Activated naive CD4-positive, alpha-beta T cell treated with anti-CD3 and anti-CD28 coated beads for 36 hours (primary cell): Measurements from ENCODE around the gene PSD4. TPM values are rescaled to one million over a fixed set of nuclear protein-coding genes. Genes with fewer than 3 reads are reported as not detected.
"Not testable (repeated sequence)": the region's sequence is repeated elsewhere in the genome, so short reads cannot be mapped to it uniquely, and the experiment has no call there.

Source experiments
- CTCF ChIA-PET: fragments of 350-600 bp; sonication (Branson Sonifier 250); formaldehyde crosslinking; loops from one replicate; lab custom pipeline; 2021; ENCODE audit warnings: antibody characterized with exemption; lab: Charles Lee
- DNase-seq: peaks from one replicate; pipeline ENCODE4 v3.0.0-alpha.2; 2020
- H3K27ac Mint-ChIP-seq: one replicate; pipeline ENCODE4 v1.8.0; 2021; ENCODE audit warnings: mild to moderate bottlenecking, mixed read lengths
- H3K27me3 Mint-ChIP-seq: one replicate; pipeline ENCODE4 v1.8.0; 2021; ENCODE audit warnings: low read depth, mixed read lengths
- H3K36me3 Mint-ChIP-seq: one replicate; pipeline ENCODE4 v1.8.0; 2021; ENCODE audit warnings: low read depth, mixed read lengths
- H3K4me1 Mint-ChIP-seq: one replicate; pipeline ENCODE4 v1.8.0; 2021; ENCODE audit warnings: low read depth, mixed read lengths
- H3K4me3 Mint-ChIP-seq: one replicate; pipeline ENCODE4 v1.8.0; 2021; ENCODE audit warnings: mild to moderate bottlenecking, moderate library complexity, mixed read lengths
- H3K9me3 Mint-ChIP-seq: one replicate; pipeline ENCODE4 v1.8.0; 2021; ENCODE audit warnings: mixed read lengths
- intact Hi-C: fragments of 100-400 bp; cut with micrococcal nuclease; formaldehyde crosslinking; loops from one replicate; pipeline ENCODE4 v1.15.1; 2023
- total RNA-seq, 2 experiments: library from RNA; stranded (reverse); gene quantifications; one replicate each; pipeline ENCODE4 v1.2.3, GENCODE V29; 2021

The PSD4 gene
- total RNA-seq, 2 experiments from 2014 or later, result 85.9 to 87.4 TPM

- intact Hi-C loops, result no loop called here
- CTCF ChIA-PET, result interaction anchor here (1.2 to 2.0 kb wide), 5 partner anchors 13 to 96 kb away, joined by 4 to 10 read pairs (median 6); partner anchors contain the start of gene PSD4
- Mint-ChIP-seq H3K4me1 (peaks cover 34% of the 10 kb centered on the region), H3K36me3 (peaks cover 6% of the 10 kb centered on the region), H3K27ac (no peak overlapping the region), H3K9me3 (no peaks in the 10 kb centered on the region), H3K4me3 (peak overlapping the region; percentile 14), H3K27me3 (no peaks in the 10 kb centered on the region)
- DNase-seq, result peak; percentile 22
Observed at GRCh38 chr2:113233593-113234550, 60.1 kb downstream of the PSD4 start.

DNA sequence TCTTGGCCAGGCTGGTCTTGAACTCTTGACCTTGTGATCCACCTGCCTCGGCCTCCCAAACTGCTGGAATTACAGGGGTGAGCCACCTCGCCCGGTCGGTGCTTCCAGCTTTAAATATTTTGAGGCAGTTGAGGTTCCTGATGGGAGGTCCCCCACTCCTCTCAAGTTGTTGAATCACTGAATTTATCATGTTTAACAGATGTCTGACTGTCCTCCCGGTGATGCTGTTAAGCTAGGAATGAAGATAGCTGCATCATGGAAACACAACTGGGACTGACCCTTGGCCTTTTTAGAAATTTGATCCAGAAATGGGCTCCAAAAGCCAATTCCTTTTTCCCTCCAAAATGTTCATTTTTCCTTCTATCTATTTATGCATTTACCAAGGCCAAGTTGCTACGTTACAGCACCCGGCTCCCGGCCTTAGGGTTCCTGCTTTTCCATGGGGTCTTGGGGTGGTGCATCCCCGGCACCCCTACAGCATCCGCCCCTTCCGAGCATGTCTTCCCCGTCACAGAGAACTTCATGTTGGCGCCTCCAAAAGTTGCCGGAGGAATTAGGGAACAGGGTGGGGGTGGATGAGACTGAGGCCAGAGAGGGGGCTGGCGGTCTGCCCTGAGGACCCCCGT, 61.1 kb downstream of the PSD4 start:
- H3K4me3 Mint-ChIP-seq, result peak overlapping the region; percentile 88
- peaks cover 6% of the 10 kb centered on the region for H3K36me3 Mint-ChIP-seq
- intact Hi-C loops, result loop anchor here (1.0 kb wide), 1 partner anchor 31 kb away; no protein-coding TSS in a partner anchor
- CTCF ChIA-PET, result interaction anchor here (0.6 to 2.0 kb wide), 9 partner anchors 8 to 136 kb away, joined by 3 to 10 read pairs (median 6); partner anchors contain the start of gene PSD4
- DNase-seq, result no peak
- H3K9me3 Mint-ChIP-seq, result no peaks in the 10 kb centered on the region
- peaks cover 39% of the 10 kb centered on the region for H3K4me1 Mint-ChIP-seq
- peak overlapping the region; percentile 91 for H3K27ac Mint-ChIP-seq
- no peaks in the 10 kb centered on the region for H3K27me3 Mint-ChIP-seq

DNA sequence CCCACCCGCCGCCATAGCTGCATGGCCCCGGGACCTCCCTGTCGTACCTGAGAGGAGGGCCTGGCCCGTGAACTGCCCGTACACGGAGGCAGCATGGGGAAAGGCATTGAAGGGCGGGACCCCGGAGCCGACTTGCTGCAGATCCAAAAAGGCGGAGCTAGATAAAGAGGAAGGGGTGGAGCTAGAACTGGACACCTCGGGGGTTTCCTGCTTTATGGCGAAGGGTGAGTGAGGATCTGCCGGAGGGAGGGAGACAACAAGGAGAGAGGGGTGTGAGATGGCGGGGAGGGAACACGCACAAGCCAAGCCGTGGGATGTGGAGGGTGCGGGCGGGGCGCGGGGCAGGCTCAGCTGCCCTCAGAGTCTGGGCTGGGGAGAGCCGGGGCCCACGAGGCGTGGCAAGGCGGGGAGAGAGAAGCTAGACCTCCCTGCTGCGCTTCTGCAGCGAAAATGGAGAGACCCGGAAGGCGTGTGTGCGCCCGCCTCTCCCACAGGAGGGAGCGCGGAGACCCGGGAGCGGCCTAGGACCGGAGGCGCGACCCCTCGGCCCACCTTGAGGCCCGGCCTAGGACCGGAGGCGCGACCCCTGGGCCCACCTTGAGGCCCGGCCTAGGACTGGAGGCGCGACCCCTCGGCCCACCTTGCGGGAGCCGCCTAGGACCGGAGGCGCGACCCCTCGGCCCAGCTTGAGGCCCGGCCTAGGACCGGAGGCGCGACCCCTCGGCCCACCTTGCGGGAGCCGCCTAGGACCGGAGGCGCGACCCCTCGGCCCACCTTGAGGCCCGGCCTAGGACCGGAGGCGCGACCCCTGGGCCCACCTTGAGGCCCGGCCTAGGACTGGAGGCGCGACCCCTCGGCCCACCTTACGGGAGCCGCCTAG, 61.8 kb downstream of the PSD4 start:
- Mint-ChIP-seq H3K4me3 (peak overlapping the region; percentile 88), H3K27ac (peak overlapping the region; percentile 91), H3K4me1 (peaks cover 40% of the 10 kb centered on the region)
- H3K36me3 Mint-ChIP-seq, H3K9me3 Mint-ChIP-seq, H3K27me3 Mint-ChIP-seq: not testable (repeated sequence)
- CTCF ChIA-PET, result interaction anchor here (0.6 to 2.0 kb wide), 10 partner anchors 8 to 245 kb away, joined by 3 to 10 read pairs (median 4); partner anchors contain the start of gene PSD4
- intact Hi-C loops, result loop anchor here (1.0 kb wide), 1 partner anchor 31 kb away; no protein-coding TSS in a partner anchor
- DNase-seq, result peak; percentile 78

- H3K27ac Mint-ChIP-seq, result peak overlapping the region; percentile 58
- DNase-seq, result no peak
Observed at GRCh38 chr2:113236367-113237159, 62.8 kb downstream of the PSD4 start.

GRCh38 chr2:113237604-113238160, 63.9 kb downstream of the PSD4 start:
- H3K4me3 Mint-ChIP-seq, result no peak overlapping the region

More at GRCh38 chr2:113236367-113237159, 62.8 kb downstream of the PSD4 start:
- Mint-ChIP-seq H3K36me3 (peaks cover 10% of the 10 kb centered on the region), H3K9me3 (no peaks in the 10 kb centered on the region), H3K4me3 (peak overlapping the region; percentile 56), H3K27me3 (no peaks in the 10 kb centered on the region), H3K4me1 (peaks cover 45% of the 10 kb centered on the region)
- intact Hi-C loops, result no loop called here
- CTCF ChIA-PET, result interaction anchor here (0.7 to 1.8 kb wide), 3 partner anchors 27 to 98 kb away, joined by 4 to 6 read pairs (median 4); no protein-coding TSS in a partner anchor

GRCh38 chr2:113238871-113239839, 65.4 kb downstream of the PSD4 start:
- intact Hi-C loops, result no loop called here
- Mint-ChIP-seq H3K9me3 (no peaks in the 10 kb centered on the region), H3K4me3 (no peak overlapping the region), H3K36me3 (peaks cover 13% of the 10 kb centered on the region), H3K4me1 (peaks cover 43% of the 10 kb centered on the region), H3K27me3 (no peaks in the 10 kb centered on the region), H3K27ac (no peak overlapping the region)
- DNase-seq, result no peak
- CTCF ChIA-PET, result interaction anchor here (0.5 to 2.3 kb wide), 9 partner anchors 9 to 602 kb away, joined by 3 to 8 read pairs (median 4); no protein-coding TSS in a partner anchor

More at GRCh38 chr2:113237604-113238160, 63.9 kb downstream of the PSD4 start:
- no peak for DNase-seq
- Mint-ChIP-seq H3K27me3 (no peaks in the 10 kb centered on the region), H3K36me3 (peaks cover 12% of the 10 kb centered on the region), H3K9me3 (no peaks in the 10 kb centered on the region), H3K4me1 (peaks cover 45% of the 10 kb centered on the region), H3K27ac (no peak overlapping the region)
- CTCF ChIA-PET, result interaction anchor here (0.6 to 1.5 kb wide), 7 partner anchors 11 to 448 kb away, joined by 3 to 5 read pairs (median 4); no protein-coding TSS in a partner anchor
- intact Hi-C loops, result no loop called here

GRCh38 chr2:113240150-113240914, 66.6 kb downstream of the PSD4 start:
- intact Hi-C loops, result loop anchor here (2.0 kb wide), 1 partner anchor 66 kb away; no protein-coding TSS in a partner anchor
- peak overlapping the region; percentile 69 for H3K27ac Mint-ChIP-seq
- no peaks in the 10 kb centered on the region for H3K27me3 Mint-ChIP-seq
- no peak for DNase-seq
- peaks cover 37% of the 10 kb centered on the region for H3K4me1 Mint-ChIP-seq
- H3K9me3 Mint-ChIP-seq, result no peaks in the 10 kb centered on the region
- H3K4me3 Mint-ChIP-seq, result no peak overlapping the region
- peaks cover 13% of the 10 kb centered on the region for H3K36me3 Mint-ChIP-seq
- CTCF ChIA-PET, result interaction anchor here (0.6 to 2.3 kb wide), 9 partner anchors 8 to 160 kb away, joined by 3 to 8 read pairs (median 4); no protein-coding TSS in a partner anchor

GRCh38 chr2:113240915-113241911, 67.4 kb downstream of the PSD4 start:
- peak overlapping the region; percentile 69 for H3K27ac Mint-ChIP-seq
- H3K27me3 Mint-ChIP-seq, result no peaks in the 10 kb centered on the region
- H3K4me3 Mint-ChIP-seq, result peak overlapping the region; percentile 1
- peak; percentile 63 for DNase-seq
- peaks cover 36% of the 10 kb centered on the region for H3K4me1 Mint-ChIP-seq
- H3K9me3 Mint-ChIP-seq, result no peaks in the 10 kb centered on the region
- peaks cover 10% of the 10 kb centered on the region for H3K36me3 Mint-ChIP-seq
- intact Hi-C loops, result loop anchor here (2.0 kb wide), 1 partner anchor 66 kb away; no protein-coding TSS in a partner anchor
- CTCF ChIA-PET, result interaction anchor here (1.0 to 2.3 kb wide), 8 partner anchors 7 to 161 kb away, joined by 3 to 8 read pairs (median 4); no protein-coding TSS in a partner anchor
